Activated naive CD4-positive, alpha-beta T cell treated with anti-CD3 and anti-CD28 coated beads for 36 hours (primary cell): ENCODE measurements around the gene IQCK. TPM values are rescaled to one million over a fixed set of nuclear protein-coding genes. Genes with fewer than 3 reads are reported as not detected.

ENCODE experiments used
- CTCF ChIA-PET: fragments of 350-600 bp; sonication (Branson Sonifier 250); formaldehyde crosslinking; loops from one replicate; lab custom pipeline; 2021; ENCODE audit warnings: antibody characterized with exemption; lab: Charles Lee
- DNase-seq: peaks from one replicate; pipeline ENCODE4 v3.0.0-alpha.2; 2020
- H3K27ac Mint-ChIP-seq: one replicate; pipeline ENCODE4 v1.8.0; 2021; ENCODE audit warnings: mild to moderate bottlenecking, mixed read lengths
- H3K27me3 Mint-ChIP-seq: one replicate; pipeline ENCODE4 v1.8.0; 2021; ENCODE audit warnings: low read depth, mixed read lengths
- H3K36me3 Mint-ChIP-seq: one replicate; pipeline ENCODE4 v1.8.0; 2021; ENCODE audit warnings: low read depth, mixed read lengths
- H3K4me1 Mint-ChIP-seq: one replicate; pipeline ENCODE4 v1.8.0; 2021; ENCODE audit warnings: low read depth, mixed read lengths
- H3K4me3 Mint-ChIP-seq: one replicate; pipeline ENCODE4 v1.8.0; 2021; ENCODE audit warnings: mild to moderate bottlenecking, moderate library complexity, mixed read lengths
- H3K9me3 Mint-ChIP-seq: one replicate; pipeline ENCODE4 v1.8.0; 2021; ENCODE audit warnings: mixed read lengths
- intact Hi-C: fragments of 100-400 bp; cut with micrococcal nuclease; formaldehyde crosslinking; loops from one replicate; pipeline ENCODE4 v1.15.1; 2023
- total RNA-seq, 2 experiments: library from RNA; stranded (reverse); gene quantifications; one replicate each; pipeline ENCODE4 v1.2.3, GENCODE V29; 2021

Gene IQCK
- total RNA-seq, 2 experiments from 2014 or later: 2.8 to 3.9 TPM

DNA sequence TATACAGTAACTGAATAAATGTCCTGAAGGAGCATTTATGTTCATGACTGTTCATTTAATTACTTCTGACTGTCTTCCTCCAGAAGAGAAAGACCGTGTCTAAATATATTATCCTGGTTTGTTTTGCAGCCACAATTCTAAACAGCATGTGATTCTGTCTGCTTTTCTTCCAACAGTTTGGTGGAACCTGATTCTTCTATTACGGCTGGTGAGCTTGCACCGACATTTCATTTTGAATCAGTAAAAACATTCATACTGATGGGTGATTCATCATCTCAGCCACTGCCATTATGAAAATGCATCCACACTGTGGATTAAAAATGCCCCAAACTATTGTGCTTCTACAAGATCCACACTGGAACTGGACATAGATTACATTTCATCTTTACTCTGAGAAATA, 17.0 kb upstream of the IQCK start:
- Mint-ChIP-seq H3K36me3 (peaks cover 65% of the 10 kb centered on the region), H3K4me3 (no peak overlapping the region), H3K27ac (no peak overlapping the region), H3K4me1 (peaks cover 44% of the 10 kb centered on the region), H3K9me3 (no peaks in the 10 kb centered on the region), H3K27me3 (no peaks in the 10 kb centered on the region)
- intact Hi-C loops: no loop called here
- DNase-seq: no peak
- CTCF ChIA-PET: no interaction called here

DNA sequence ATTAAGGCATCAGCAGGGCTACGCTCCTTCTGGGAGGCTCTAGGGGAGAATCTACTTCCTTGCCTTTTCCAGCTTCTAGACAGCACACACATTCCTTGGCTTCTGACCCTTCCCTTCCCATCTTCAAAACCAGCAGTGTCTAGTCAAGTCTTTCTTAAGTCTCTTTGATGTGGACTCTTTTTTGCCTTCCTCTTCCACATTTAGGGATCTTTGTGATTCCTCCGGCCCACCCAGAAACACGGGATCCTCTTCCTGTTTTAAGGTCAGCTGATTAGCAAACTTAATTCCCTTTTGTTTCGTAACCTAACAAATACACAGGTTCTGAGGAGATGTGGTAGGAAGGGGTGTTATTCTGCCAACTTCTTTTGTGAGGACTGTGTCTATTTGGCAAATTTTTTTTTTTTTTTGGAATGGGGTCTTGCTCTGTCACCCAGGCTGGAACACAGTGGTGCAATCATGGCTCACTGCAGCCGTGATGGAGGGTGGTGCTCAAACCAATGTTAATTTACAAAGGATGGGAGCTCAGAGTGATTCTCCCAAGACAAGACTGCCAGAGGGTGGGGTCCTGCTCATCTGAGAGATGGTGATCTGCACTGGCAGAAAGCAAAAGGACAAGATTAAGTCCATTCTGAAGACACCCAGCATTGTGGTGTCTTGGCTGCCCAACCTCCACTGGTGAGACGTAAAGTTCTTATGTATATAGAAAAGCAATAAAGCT, 14.7 kb upstream of the IQCK start:
- H3K4me1 Mint-ChIP-seq: peaks cover 24% of the 10 kb centered on the region
- CTCF ChIA-PET: no interaction called here
- no peaks in the 10 kb centered on the region for H3K27me3 Mint-ChIP-seq
- no peak for DNase-seq
- peaks cover 60% of the 10 kb centered on the region for H3K36me3 Mint-ChIP-seq
- no peak overlapping the region for H3K4me3 Mint-ChIP-seq
- peak overlapping the region; percentile 13 for H3K27ac Mint-ChIP-seq
- intact Hi-C loops: no loop called here
- no peaks in the 10 kb centered on the region for H3K9me3 Mint-ChIP-seq

- DNase-seq: no peak
- H3K27me3 Mint-ChIP-seq: no peaks in the 10 kb centered on the region
- no peak overlapping the region for H3K27ac Mint-ChIP-seq
- intact Hi-C loops: no loop called here
- H3K4me3 Mint-ChIP-seq: no peak overlapping the region
- H3K4me1 Mint-ChIP-seq: peaks cover 12% of the 10 kb centered on the region
- no peaks in the 10 kb centered on the region for H3K9me3 Mint-ChIP-seq
- CTCF ChIA-PET: interaction anchor here (0.6 kb wide), 1 partner anchor 17 kb away, joined by 3 read pairs; no protein-coding TSS in a partner anchor
- peaks cover 60% of the 10 kb centered on the region for H3K36me3 Mint-ChIP-seq
Measured at GRCh38 chr16:19704321-19705145, 13.5 kb upstream of the IQCK start.

DNA sequence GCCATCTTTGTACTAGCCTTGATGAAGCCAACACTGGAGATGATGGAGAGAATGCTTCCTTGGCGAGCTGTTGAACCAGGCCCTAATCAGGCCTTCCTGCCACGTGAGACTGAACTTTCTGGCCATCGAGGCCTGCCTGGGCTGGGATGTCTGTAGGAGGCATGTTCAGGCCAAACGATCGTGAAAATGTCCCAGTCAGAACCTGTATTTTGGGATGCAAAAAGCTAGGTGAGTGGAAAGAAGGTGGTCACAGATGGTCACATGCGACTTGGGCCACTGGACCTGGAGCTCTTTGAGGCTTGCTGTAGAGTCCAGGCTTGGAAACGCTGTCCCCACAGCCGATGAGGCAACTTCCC, 12.9 kb upstream of the IQCK start:
- H3K27me3 Mint-ChIP-seq: no peaks in the 10 kb centered on the region
- H3K4me3 Mint-ChIP-seq: no peak overlapping the region
- CTCF ChIA-PET: no interaction called here
- H3K9me3 Mint-ChIP-seq: no peaks in the 10 kb centered on the region
- no peak for DNase-seq
- H3K4me1 Mint-ChIP-seq: peaks cover 13% of the 10 kb centered on the region
- no peak overlapping the region for H3K27ac Mint-ChIP-seq
- H3K36me3 Mint-ChIP-seq: peaks cover 62% of the 10 kb centered on the region
- intact Hi-C loops: no loop called here

- no peaks in the 10 kb centered on the region for H3K27me3 Mint-ChIP-seq
- intact Hi-C loops: no loop called here
- CTCF ChIA-PET: interaction anchor here (1.2 kb wide), 1 partner anchor 150 kb away, joined by 3 read pairs; the partner anchor contains the start of gene VPS35L
- peaks cover 56% of the 10 kb centered on the region for H3K36me3 Mint-ChIP-seq
- no peak overlapping the region for H3K27ac Mint-ChIP-seq
- H3K9me3 Mint-ChIP-seq: no peaks in the 10 kb centered on the region
- H3K4me1 Mint-ChIP-seq: peaks cover 7% of the 10 kb centered on the region
- no peak overlapping the region for H3K4me3 Mint-ChIP-seq
- no peak for DNase-seq
Measured at GRCh38 chr16:19705843-19706242, 12.2 kb upstream of the IQCK start.

- H3K4me1 Mint-ChIP-seq: peaks cover 8% of the 10 kb centered on the region
- H3K9me3 Mint-ChIP-seq: no peaks in the 10 kb centered on the region
- H3K27me3 Mint-ChIP-seq: no peaks in the 10 kb centered on the region
- CTCF ChIA-PET: interaction anchor here (1.2 kb wide), 1 partner anchor 151 kb away, joined by 3 read pairs; the partner anchor contains the start of gene VPS35L
- H3K36me3 Mint-ChIP-seq: peaks cover 59% of the 10 kb centered on the region
- H3K4me3 Mint-ChIP-seq: no peak overlapping the region
- no peak for DNase-seq
- intact Hi-C loops: no loop called here
- no peak overlapping the region for H3K27ac Mint-ChIP-seq
Measured at GRCh38 chr16:19706846-19707245, 11.2 kb upstream of the IQCK start.

DNA sequence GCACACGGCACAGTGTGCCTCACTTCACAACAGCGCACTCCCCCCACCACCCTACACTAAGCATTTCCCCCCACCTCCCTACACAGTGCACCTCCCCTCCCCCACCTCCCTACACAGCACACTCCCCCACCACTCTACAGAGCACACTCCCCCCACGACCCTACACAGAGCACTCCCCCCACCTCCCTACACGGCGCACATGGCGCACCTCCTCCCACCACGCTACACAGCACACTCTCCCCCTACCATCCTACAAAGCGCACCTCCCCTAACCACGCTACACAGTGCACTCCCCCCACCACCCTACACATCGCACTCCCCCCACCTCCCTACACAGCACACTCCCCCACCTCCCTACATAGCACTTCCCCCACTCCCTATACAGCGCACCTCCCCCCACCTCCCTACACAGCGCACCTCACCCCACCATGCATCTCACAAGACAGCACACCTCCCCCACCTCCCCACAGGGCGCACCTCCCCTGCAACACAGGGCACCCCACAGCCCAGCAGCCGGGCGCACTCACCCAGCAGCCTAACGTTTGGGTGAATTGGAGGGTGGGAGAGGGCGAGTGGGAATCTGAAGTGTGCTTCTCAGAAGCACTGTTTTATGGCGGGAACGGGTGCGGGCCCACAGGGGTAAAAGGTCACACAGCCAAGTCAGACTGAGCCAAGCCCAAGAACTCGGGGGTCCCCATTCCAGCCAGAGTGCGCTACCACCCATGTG, 10.3 kb upstream of the IQCK start:
- no peak overlapping the region for H3K4me3 Mint-ChIP-seq
- no peak for DNase-seq
- H3K27me3 Mint-ChIP-seq: no peaks in the 10 kb centered on the region
- intact Hi-C loops: no loop called here
- H3K4me1 Mint-ChIP-seq: peaks cover 8% of the 10 kb centered on the region
- H3K27ac Mint-ChIP-seq: no peak overlapping the region
- no peaks in the 10 kb centered on the region for H3K9me3 Mint-ChIP-seq
- CTCF ChIA-PET: no interaction called here
- peaks cover 56% of the 10 kb centered on the region for H3K36me3 Mint-ChIP-seq

GRCh38 chr16:19708296-19709205, 9.5 kb upstream of the IQCK start:
- peaks cover 10% of the 10 kb centered on the region for H3K4me1 Mint-ChIP-seq

GRCh38 chr16:19709381-19710136, 8.5 kb upstream of the IQCK start:
- Mint-ChIP-seq H3K36me3 (peaks cover 47% of the 10 kb centered on the region), H3K27ac (no peak overlapping the region), H3K9me3 (no peaks in the 10 kb centered on the region), H3K4me1 (peaks cover 18% of the 10 kb centered on the region), H3K4me3 (no peak overlapping the region), H3K27me3 (no peaks in the 10 kb centered on the region)
- intact Hi-C loops: no loop called here
- no peak for DNase-seq
- CTCF ChIA-PET: no interaction called here

More at GRCh38 chr16:19708296-19709205, 9.5 kb upstream of the IQCK start:
- Mint-ChIP-seq H3K27ac (no peak overlapping the region), H3K9me3 (no peaks in the 10 kb centered on the region), H3K36me3 (peaks cover 49% of the 10 kb centered on the region), H3K4me3 (no peak overlapping the region), H3K27me3 (no peaks in the 10 kb centered on the region)
- intact Hi-C loops: no loop called here
- CTCF ChIA-PET: no interaction called here
- no peak for DNase-seq

DNA sequence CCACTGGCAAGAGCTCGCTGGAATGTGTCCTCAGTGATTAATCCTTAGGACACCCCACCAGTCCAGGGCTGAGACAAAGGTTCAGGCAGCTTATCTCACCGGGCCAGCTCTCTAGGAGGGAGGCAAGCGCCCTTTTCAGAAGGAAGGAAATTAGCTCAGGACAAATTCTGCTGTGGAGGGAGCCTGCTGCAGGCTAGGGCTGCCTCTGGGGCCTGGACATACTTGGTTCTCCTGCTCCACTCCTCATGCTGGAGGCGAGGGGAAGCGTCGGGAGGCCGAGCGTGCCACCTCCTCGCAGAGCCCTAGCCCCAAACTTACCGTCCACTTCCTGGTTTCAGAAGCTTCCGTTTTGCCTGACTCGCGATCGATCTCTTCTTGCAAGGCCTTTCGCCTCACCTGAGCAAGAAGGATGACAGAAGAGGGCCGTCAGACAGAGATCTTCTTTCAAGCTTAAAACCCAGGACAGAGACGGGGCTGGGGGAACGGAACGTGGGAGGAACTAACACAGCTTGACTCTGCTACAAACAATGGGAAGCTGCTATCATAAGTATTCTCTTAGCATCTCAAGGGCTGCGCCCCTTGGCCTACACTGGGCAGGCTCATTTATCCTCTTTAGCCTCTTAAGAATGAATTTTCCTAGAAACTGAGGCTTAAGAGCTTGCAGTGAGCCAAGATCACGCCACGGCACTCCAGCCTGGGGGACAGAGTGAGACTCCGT, 7.7 kb upstream of the IQCK start:
- Mint-ChIP-seq H3K9me3 (no peaks in the 10 kb centered on the region), H3K4me3 (no peak overlapping the region), H3K27me3 (no peaks in the 10 kb centered on the region), H3K27ac (no peak overlapping the region), H3K36me3 (peaks cover 45% of the 10 kb centered on the region), H3K4me1 (peaks cover 22% of the 10 kb centered on the region)
- intact Hi-C loops: no loop called here
- no peak for DNase-seq
- CTCF ChIA-PET: no interaction called here
